HepG2 (cell line): ENCODE data around the gene TXNDC11. TPM values are rescaled to one million over a fixed set of nuclear protein-coding genes. Genes with fewer than 3 reads are reported as not detected.

ENCODE experiments used
- ARNT ChIP-seq: fragments of 450-650 bp; IDR thresholded peaks from 2 replicates; pipeline ENCODE4 v1.6.1; 2017
- BRCA1 ChIP-seq: sonication (generic); formaldehyde crosslinking; IDR thresholded peaks from 2 replicates; pipeline ENCODE4 v1.4.0; 2020; ENCODE audit warnings: missing genetic modification reagents
- BRD4 ChIP-seq: sonication (generic); formaldehyde crosslinking; IDR thresholded peaks from 2 replicates; pipeline ENCODE4 v1.4.0; 2020; ENCODE audit warnings: missing genetic modification reagents
- CREB1 ChIP-seq, 2 experiments: fragments of 450-650 bp in 1 of 2; IDR thresholded peaks; 2 replicates each; pipeline ENCODE4 v1.6.1; 2016 to 2017; ENCODE audit warnings: control low read depth in 1 of 2, mild to moderate bottlenecking in 1 of 2, missing compliant biosample characterization in 1 of 2, missing genetic modification characterization in 1 of 2
- CREB3 ChIP-seq: sonication (generic); formaldehyde crosslinking; IDR thresholded peaks from 2 replicates; pipeline ENCODE4 v1.5.0; 2020; ENCODE audit warnings: missing genetic modification reagents
- E2F5 ChIP-seq: sonication (generic); formaldehyde crosslinking; conservative IDR thresholded peaks from 2 replicates; pipeline ENCODE4 v1.4.0; 2020; ENCODE audit warnings: missing genetic modification reagents
- FOXC1 ChIP-seq: sonication (generic); formaldehyde crosslinking; IDR thresholded peaks from 2 replicates; pipeline ENCODE4 v1.8.0; 2022; ENCODE audit warnings: mild to moderate bottlenecking, missing genetic modification reagents, borderline replicate concordance
- ISL2 ChIP-seq: sonication (generic); formaldehyde crosslinking; IDR thresholded peaks from 2 replicates; pipeline ENCODE4 v1.5.0; 2020; ENCODE audit warnings: missing genetic modification reagents
- MED8 ChIP-seq: sonication (generic); formaldehyde crosslinking; IDR thresholded peaks from 2 replicates; pipeline ENCODE4 v1.8.1; 2023; ENCODE audit warnings: mild to moderate bottlenecking, missing genetic modification reagents; ENCODE audit not compliant: insufficient replicate concordance
- MXD1 ChIP-seq: sonication (generic); formaldehyde crosslinking; IDR thresholded peaks from 2 replicates; pipeline ENCODE4 v1.4.0; 2020; ENCODE audit warnings: mild to moderate bottlenecking, missing genetic modification reagents
- MYNN ChIP-seq: sonication (generic); formaldehyde crosslinking; IDR thresholded peaks from 2 replicates; pipeline ENCODE4 v1.4.0; 2020; ENCODE audit warnings: mild to moderate bottlenecking, low read depth, missing genetic modification reagents
- NFE2L2 ChIP-seq: fragments of 150-350 bp; IDR thresholded peaks from 2 replicates; pipeline ENCODE4 v1.6.1; 2014; ENCODE audit warnings: low read length
- RERE ChIP-seq: IDR thresholded peaks from 2 replicates; pipeline ENCODE4 v1.6.1; 2016; ENCODE audit warnings: low read depth, missing genetic modification reagents, missing compliant biosample characterization
- SAFB2 ChIP-seq: sonication (generic); formaldehyde crosslinking; IDR thresholded peaks from 2 replicates; pipeline ENCODE4 v1.5.1; 2020; ENCODE audit warnings: missing genetic modification reagents, low read depth, mild to moderate bottlenecking, borderline replicate concordance
- SOX5 ChIP-seq: IDR thresholded peaks from 2 replicates; pipeline ENCODE4 v1.6.1; 2016; ENCODE audit warnings: borderline replicate concordance
- TCF7 ChIP-seq: sonication (generic); IDR thresholded peaks from 2 replicates; pipeline ENCODE4 v1.6.1; 2016; ENCODE audit warnings: antibody characterized with exemption, low read depth
- TGIF2 ChIP-seq: IDR thresholded peaks from 2 replicates; pipeline ENCODE4 v1.6.1; 2016; ENCODE audit warnings: control low read depth, missing compliant biosample characterization
- ZFP37 ChIP-seq: sonication (generic); formaldehyde crosslinking; IDR thresholded peaks from 2 replicates; pipeline ENCODE4 v1.4.0; 2020; ENCODE audit warnings: missing genetic modification reagents, borderline replicate concordance
- ZNF230 ChIP-seq: sonication (generic); formaldehyde crosslinking; IDR thresholded peaks from 2 replicates; pipeline ENCODE4 v1.4.0; 2020; ENCODE audit warnings: mild to moderate bottlenecking, missing genetic modification reagents
- ZNF546 ChIP-seq: sonication (generic); formaldehyde crosslinking; conservative IDR thresholded peaks from 2 replicates; pipeline ENCODE4 v1.8.1; 2023; ENCODE audit warnings: mild to moderate bottlenecking, missing genetic modification reagents
- ZNF619 ChIP-seq: sonication (generic); formaldehyde crosslinking; IDR thresholded peaks from 2 replicates; pipeline ENCODE4 v1.4.0; 2020; ENCODE audit warnings: mild to moderate bottlenecking, missing genetic modification reagents
- ZNF672 ChIP-seq: sonication (generic); formaldehyde crosslinking; IDR thresholded peaks from 2 replicates; pipeline ENCODE4 v1.8.1; 2022; ENCODE audit warnings: missing genetic modification reagents
- ZNF878 ChIP-seq: sonication (generic); formaldehyde crosslinking; IDR thresholded peaks from 2 replicates; pipeline ENCODE4 v1.8.1; 2023; ENCODE audit warnings: mild to moderate bottlenecking, missing genetic modification reagents, moderate library complexity
- polyA plus RNA-seq, 8 experiments: library from polyadenylated mRNA; depleted of rRNA in 3 of 8; stranded (reverse) in 7 of 8; unstranded in 1 of 8; fragments of >200 nt; fragmentation: Illumina TruSeq in 4 of 8; extraction: Trizol in 4 of 8; gene quantifications; 2 replicates each; pipeline versions ENCODE4 v1.2.1 to v1.2.3, GENCODE V29; 2011 to 2016; ENCODE audit warnings: low read depth in 4 of 8, missing spikeins in 1 of 8, mixed read lengths in 1 of 8; ENCODE audit not compliant: insufficient read depth in 1 of 8
- total RNA-seq, 5 experiments: library from RNA; depleted of rRNA; stranded (reverse); fragments of >200 nt; fragmentation: Illumina TruSeq; extraction: Trizol; gene quantifications; 2 replicates each; pipeline ENCODE4 v1.2.3, GENCODE V29; 2016; ENCODE audit warnings: low read depth in 1 of 5

TXNDC11 gene
- total and polyA plus RNA-seq, 2 of the 13 experiments (the other 11 are each of a cell fraction or from before 2014, with no cell fraction given), result 74.9 to 123 TPM

GRCh38 chr16:11748404-11749254 is 6.0 kb upstream of the TXNDC11 start (continued):
- no peak for TF ChIP-seq RERE
- no peak; the same call in 1 of the 2 replicates for TF ChIP-seq NFE2L2
- peak; percentile 67; the same call in 1 of the 2 replicates for TF ChIP-seq ZFP37 (CRISPR knock-in tag)
- TF ChIP-seq MED8, result no peak
- no peak for TF ChIP-seq SAFB2
- no peak for TF ChIP-seq MXD1 (CRISPR knock-in tag)
- no peak for TF ChIP-seq ZNF230
- peak; percentile 56; the same call in 1 of the 2 replicates for TF ChIP-seq BRD4 (CRISPR knock-in tag)
- TF ChIP-seq TCF7, result no peak
- TF ChIP-seq ZNF672 (CRISPR knock-in tag), result no peak
- TF ChIP-seq CREB3 (CRISPR knock-in tag), result peak; percentile 38; the same call in 1 of the 2 replicates
- TF ChIP-seq ZNF546 (CRISPR knock-in tag), result 0 out of 2 replicates have a peak, but pooled peaks have one; percentile 41
- no peak for TF ChIP-seq E2F5 (CRISPR knock-in tag)
- 0 out of 2 replicates have a peak, but pooled peaks have one; percentile 83 for TF ChIP-seq ZNF619 (CRISPR knock-in tag)
- peak; percentile 54 for TF ChIP-seq ISL2 (CRISPR knock-in tag)
- 0 out of 2 replicates have a peak, but pooled peaks have one; percentile 47 for TF ChIP-seq ZNF878 (CRISPR knock-in tag)
- peak; percentile 34; the same call in 1 of the 2 replicates for TF ChIP-seq FOXC1 (CRISPR knock-in tag)
- TF ChIP-seq ARNT, result no peak
- no peak for TF ChIP-seq CREB1 (IDR thresholded peaks at IDR 0.05)
- peak; percentile 71 for TF ChIP-seq CREB1 (CRISPR knock-in tag; IDR thresholded peaks at IDR 0.05)
- no peak for TF ChIP-seq MYNN
- TF ChIP-seq BRCA1 (CRISPR knock-in tag), result no peak; the same call in 1 of the 2 replicates
- TF ChIP-seq TGIF2, result 0 out of 2 replicates have a peak, but pooled peaks have one; percentile 19
- peak; percentile 61; the same call in 1 of the 2 replicates for TF ChIP-seq SOX5 (CRISPR knock-in tag)
